GM19397 (cell line): Measurements from ENCODE around the gene MRPL28.

ENCODE experiments used
- ATAC-seq: cut with Tn5 transposase; IDR thresholded peaks from one replicate; pipeline ENCODE4 v1.9.1; 2021; ENCODE audit warnings: mild to moderate bottlenecking, moderate library complexity; ENCODE audit not compliant: unreplicated experiment

MRPL28 gene

GRCh38 chr16:318628-319027 lies 51.7 kb downstream of the MRPL28 start:
- ATAC-seq = no peak

- no peak for ATAC-seq
These were observed 52.8 kb downstream of the MRPL28 start for GRCh38 chr16:317583-317982.
